Naive thymus-derived CD4-positive, alpha-beta T cell (primary cell): ENCODE results near the gene HSDL1. TPM values are rescaled to one million over a fixed set of nuclear protein-coding genes. Genes with fewer than 3 reads are reported as not detected.

ENCODE experiments used
- ATAC-seq: fragments of 150-1000 bp; cut with Tn5 transposase; 2 replicates; pipeline ENCODE4 v1.10.0; 2021; ENCODE audit warnings: mild to moderate bottlenecking, moderate library complexity
- CTCF ChIA-PET: fragments of 350-600 bp; sonication (Branson Sonifier 250); formaldehyde crosslinking; loops from one replicate; lab custom pipeline; 2021; ENCODE audit warnings: antibody characterized with exemption; lab: Charles Lee
- POLR2A ChIA-PET: fragments of 350-600 bp; sonication (Branson Sonifier 250); formaldehyde crosslinking; loops from one replicate; lab custom pipeline; 2021; ENCODE audit warnings: antibody characterized with exemption, inconsistent platforms; lab: Charles Lee
- DNase-seq, 9 donors: peaks; one replicate each; pipeline versions ENCODE4 v3.0.0 to v3.0.0-alpha.2; 2020 to 2022; ENCODE audit warnings: mixed read lengths in 1 of 9
- H3K27ac ChIP-seq: one replicate; pipeline ENCODE4 v1.7.0; 2013; ENCODE audit warnings: mild to moderate bottlenecking, low read depth, low read length, moderate library complexity
- H3K27me3 ChIP-seq, 2 donors: one replicate each; pipeline ENCODE4 v1.7.0; 2013; ENCODE audit warnings: low read length in 2 of 2, mild to moderate bottlenecking in 2 of 2, moderate library complexity in 2 of 2; ENCODE audit not compliant: control insufficient read depth in 2 of 2, insufficient read depth in 2 of 2
- H3K36me3 ChIP-seq, 3 experiments: 1 replicate in 2 of 3; 2 replicates in 1 of 3; pipeline ENCODE4 v1.7.0; 2013; ENCODE audit warnings: low read length in 3 of 3, mild to moderate bottlenecking in 3 of 3, moderate library complexity in 1 of 3; ENCODE audit not compliant: insufficient read depth in 3 of 3, control insufficient read depth in 2 of 3
- H3K4me1 ChIP-seq, 2 donors: one replicate each; pipeline ENCODE4 v1.7.0; 2013; ENCODE audit warnings: low read length in 2 of 2, mild to moderate bottlenecking in 2 of 2, moderate library complexity in 1 of 2; ENCODE audit not compliant: control insufficient read depth in 2 of 2, insufficient read depth in 2 of 2
- H3K4me3 ChIP-seq: 2 replicates; pipeline ENCODE4 v1.7.0; 2013; ENCODE audit warnings: mild to moderate bottlenecking, low read length
- H3K9me3 ChIP-seq, 3 experiments: 1 replicate in 2 of 3; 2 replicates in 1 of 3; pipeline ENCODE4 v1.7.0; 2013; ENCODE audit warnings: low read length in 3 of 3; ENCODE audit not compliant: control insufficient read depth in 2 of 3
- H3K27ac Mint-ChIP-seq, 9 donors: one replicate each; pipeline ENCODE4 v1.8.0; 2020 to 2022; ENCODE audit warnings: mixed read lengths in 9 of 9, mild to moderate bottlenecking in 8 of 9, moderate library complexity in 5 of 9, inconsistent platforms in 2 of 9
- H3K27me3 Mint-ChIP-seq, 5 donors: one replicate each; pipeline ENCODE4 v1.8.0; 2021 to 2022; ENCODE audit warnings: mixed read lengths in 5 of 5, mild to moderate bottlenecking in 1 of 5
- H3K36me3 Mint-ChIP-seq, 5 donors: one replicate each; pipeline ENCODE4 v1.8.0; 2020 to 2022; ENCODE audit warnings: mixed read lengths in 5 of 5, mild to moderate bottlenecking in 3 of 5, inconsistent platforms in 1 of 5
- H3K4me1 Mint-ChIP-seq, 7 donors: one replicate each; pipeline ENCODE4 v1.8.0; 2020 to 2022; ENCODE audit warnings: mixed read lengths in 7 of 7, mild to moderate bottlenecking in 3 of 7, inconsistent platforms in 1 of 7
- H3K4me3 Mint-ChIP-seq, 10 donors: one replicate each; pipeline ENCODE4 v1.8.0; 2020 to 2022; ENCODE audit warnings: mild to moderate bottlenecking in 10 of 10, mixed read lengths in 10 of 10, moderate library complexity in 6 of 10, inconsistent platforms in 2 of 10
- H3K9me3 Mint-ChIP-seq, 11 donors: one replicate each; pipeline ENCODE4 v1.8.0; 2020 to 2022; ENCODE audit warnings: mixed read lengths in 11 of 11, mild to moderate bottlenecking in 4 of 11, inconsistent platforms in 1 of 11, moderate library complexity in 1 of 11
- intact Hi-C, 2 donors: fragments of 100-400 bp; cut with micrococcal nuclease; formaldehyde crosslinking; loops; one replicate each; pipeline ENCODE4 v1.15.1; 2023
- polyA plus RNA-seq, 2 donors: library from polyadenylated mRNA; unstranded; fragments of 300-500 nt; fragmentation: Illumina TruSeq; gene quantifications; one replicate each; pipeline ENCODE4 v1.2.3, GENCODE V29; 2021
- total RNA-seq, 6 experiments: library from RNA in 5 of 6; stranded (reverse) in 5 of 6; gene quantifications; 1 replicate in 5 of 6; 2 replicates in 1 of 6; pipeline ENCODE4 v1.2.3 and lab custom pipeline; 2021 to 2026

HSDL1 gene
- total and polyA plus RNA-seq, 7 experiments from 2014 or later = 10.1 to 26.6 (median 13.6) TPM

- Histone ChIP-seq H3K36me3 (peaks cover 5 to 71% (median 18%) of the 10 kb centered on the region in 3 experiments), H3K9me3 (no peaks in the 10 kb centered on the region), H3K27me3 (no peaks in the 10 kb centered on the region), H3K4me3 (no peak overlapping the region), H3K27ac (no peak overlapping the region), H3K4me1 (peaks cover 4 to 10% of the 10 kb centered on the region in 2 donors)
- intact Hi-C loops = loop anchor here in 1 of 2 donors (10.0 kb wide), 1 partner anchor 422 kb away; the partner anchor contains the start of gene MEAK7
- Mint-ChIP-seq H3K4me3 (no peak overlapping the region), H3K27ac (peak overlapping the region in 2 of 9 donors; percentile 1 to 65), H3K36me3 (peaks cover 12 to 57% (median 24%) of the 10 kb centered on the region in 5 donors), H3K4me1 (peaks cover 21 to 50% (median 43%) of the 10 kb centered on the region in 7 donors), H3K27me3 (no peaks in the 10 kb centered on the region), H3K9me3 (no peaks in the 10 kb centered on the region)
- DNase-seq (no peak), ATAC-seq (peak; percentile 30)
- CTCF ChIA-PET = interaction anchor here (0.6 to 5.9 kb wide), 4 partner anchors 12 to 104 kb away, joined by 3 to 31 read pairs (median 5); partner anchors contain the start of gene TAF1C
- POLR2A ChIA-PET = interaction anchor here (0.6 to 1.3 kb wide), 2 partner anchors 8 to 33 kb away, joined by 3 to 5 read pairs; no protein-coding TSS in a partner anchor
Observed at GRCh38 chr16:84082835-84083569, 62.0 kb downstream of the HSDL1 start.

- Histone ChIP-seq H3K27ac (no peak overlapping the region), H3K4me3 (no peak overlapping the region), H3K4me1 (peaks cover 0 to 4% of the 10 kb centered on the region in 2 donors), H3K36me3 (peaks cover 5 to 76% (median 18%) of the 10 kb centered on the region in 3 experiments), H3K9me3 (no peaks in the 10 kb centered on the region), H3K27me3 (no peaks in the 10 kb centered on the region)
- no peak for DNase-seq
- intact Hi-C loops = loop anchor here in 1 of 2 donors (10.0 kb wide), 1 partner anchor 423 kb away; the partner anchor contains the start of gene MEAK7
- H3K4me3 Mint-ChIP-seq = no peak overlapping the region
- ChIA-PET POLR2A (no interaction called here), CTCF (interaction anchor here (5.9 kb wide), 1 partner anchor 105 kb away, joined by 31 read pairs; the partner anchor contains the start of gene TAF1C)
- H3K27me3 Mint-ChIP-seq = no peaks in the 10 kb centered on the region
- ATAC-seq = no peak
- H3K9me3 Mint-ChIP-seq = no peaks in the 10 kb centered on the region
- peaks cover 12 to 60% (median 22%) of the 10 kb centered on the region in 5 donors for H3K36me3 Mint-ChIP-seq
- no peak overlapping the region for H3K27ac Mint-ChIP-seq
- peaks cover 17 to 47% (median 34%) of the 10 kb centered on the region in 7 donors for H3K4me1 Mint-ChIP-seq
Observed at GRCh38 chr16:84082110-84082509, 62.9 kb downstream of the HSDL1 start.

DNA sequence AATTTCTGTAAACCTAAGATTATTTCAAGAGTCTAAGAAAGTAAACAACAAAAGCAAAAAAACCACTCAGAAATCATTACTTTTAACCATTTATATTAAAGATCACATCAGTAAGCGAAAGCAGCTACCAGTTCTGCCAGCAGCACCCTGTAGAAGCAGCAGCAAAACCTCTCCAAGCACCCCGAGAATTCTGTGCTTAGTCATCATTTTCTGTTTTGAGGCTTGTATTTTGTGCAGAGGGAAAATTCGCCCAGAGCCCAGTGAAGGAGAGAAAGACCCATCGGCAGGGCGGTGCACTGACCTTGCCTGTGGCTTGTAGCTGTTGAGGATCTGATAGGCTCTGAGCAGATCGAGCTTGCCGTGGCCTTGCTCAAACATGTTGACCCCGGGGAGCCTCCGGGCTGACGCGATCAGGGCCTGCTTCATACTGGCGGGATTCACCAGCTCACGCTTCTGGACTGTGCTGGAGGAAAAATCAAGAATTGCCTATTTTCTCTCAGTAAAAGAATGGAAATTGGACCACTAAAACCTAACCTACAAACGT is 63.5 kb downstream of the HSDL1 start:
- Histone ChIP-seq H3K27ac (no peak overlapping the region), H3K27me3 (no peaks in the 10 kb centered on the region), H3K9me3 (no peaks in the 10 kb centered on the region), H3K4me3 (no peak overlapping the region), H3K4me1 (peaks cover 0 to 4% of the 10 kb centered on the region in 2 donors), H3K36me3 (peaks cover 5 to 75% (median 18%) of the 10 kb centered on the region in 3 experiments)
- no peak for ATAC-seq
- CTCF ChIA-PET = no interaction called here
- DNase-seq = no peak
- intact Hi-C loops = loop anchor here in 1 of 2 donors (10.0 kb wide), 1 partner anchor 423 kb away; the partner anchor contains the start of gene MEAK7
- H3K9me3 Mint-ChIP-seq = no peaks in the 10 kb centered on the region
- POLR2A ChIA-PET = no interaction called here
- peaks cover 12 to 58% (median 22%) of the 10 kb centered on the region in 5 donors for H3K36me3 Mint-ChIP-seq
- H3K4me1 Mint-ChIP-seq = peaks cover 18 to 48% (median 33%) of the 10 kb centered on the region in 7 donors
- no peak overlapping the region for H3K4me3 Mint-ChIP-seq
- no peaks in the 10 kb centered on the region for H3K27me3 Mint-ChIP-seq
- H3K27ac Mint-ChIP-seq = peak overlapping the region in 1 of 9 donors; percentile 44

GRCh38 chr16:84080813-84081212 is 64.2 kb downstream of the HSDL1 start:
- H3K27me3 Mint-ChIP-seq = no peaks in the 10 kb centered on the region
- H3K4me3 ChIP-seq = no peak overlapping the region
- no peak overlapping the region for H3K4me3 Mint-ChIP-seq
- POLR2A ChIA-PET = no interaction called here
- no peak overlapping the region for H3K27ac ChIP-seq
- peaks cover 8 to 73% (median 18%) of the 10 kb centered on the region in 3 experiments for H3K36me3 ChIP-seq
- H3K4me1 ChIP-seq = peaks cover 0 to under 1% of the 10 kb centered on the region in 2 donors
- no peaks in the 10 kb centered on the region for H3K9me3 ChIP-seq
- peak overlapping the region in 2 of 9 donors; percentile 44 to 56 for H3K27ac Mint-ChIP-seq
- H3K9me3 Mint-ChIP-seq = no peaks in the 10 kb centered on the region
- peaks cover 13 to 46% (median 30%) of the 10 kb centered on the region in 7 donors for H3K4me1 Mint-ChIP-seq
- CTCF ChIA-PET = no interaction called here
- H3K36me3 Mint-ChIP-seq = peaks cover 11 to 54% (median 22%) of the 10 kb centered on the region in 5 donors
- DNase-seq = no peak
- no peaks in the 10 kb centered on the region for H3K27me3 ChIP-seq
- ATAC-seq = no peak
- intact Hi-C loops = loop anchor here in 1 of 2 donors (10.0 kb wide), 1 partner anchor 424 kb away; the partner anchor contains the start of gene MEAK7

DNA sequence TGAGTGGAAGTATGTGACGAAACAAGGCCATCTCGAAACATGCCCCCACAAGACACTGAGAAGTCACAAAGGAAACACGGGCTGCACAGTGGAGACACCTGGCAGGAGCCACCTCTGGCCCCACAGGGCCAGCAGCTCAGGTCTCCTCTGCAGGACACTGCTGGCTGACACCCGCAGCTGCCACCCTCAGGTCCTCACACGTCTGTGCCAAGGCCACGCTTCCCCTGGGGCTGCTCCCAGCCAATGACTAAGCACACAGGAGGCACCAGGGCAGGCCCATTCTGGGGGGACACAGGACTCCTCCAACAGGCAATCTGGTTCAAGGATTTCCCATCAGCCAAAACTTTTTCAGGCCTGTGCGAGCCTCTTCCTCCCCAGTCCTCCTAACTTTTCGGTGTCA is 64.6 kb downstream of the HSDL1 start:
- Mint-ChIP-seq H3K4me1 (peaks cover 12 to 45% (median 27%) of the 10 kb centered on the region in 7 donors), H3K4me3 (no peak overlapping the region), H3K36me3 (peaks cover 10 to 58% (median 22%) of the 10 kb centered on the region in 5 donors), H3K9me3 (no peaks in the 10 kb centered on the region), H3K27me3 (no peaks in the 10 kb centered on the region), H3K27ac (peak overlapping the region in 3 of 9 donors; percentile 34 to 52 (median 46))
- no peak for ATAC-seq
- no peaks in the 10 kb centered on the region for H3K9me3 ChIP-seq
- POLR2A ChIA-PET = no interaction called here
- CTCF ChIA-PET = no interaction called here
- H3K27ac ChIP-seq = no peak overlapping the region
- DNase-seq = no peak
- H3K4me3 ChIP-seq = no peak overlapping the region
- H3K4me1 ChIP-seq = no peaks in the 10 kb centered on the region
- peaks cover 8 to 77% (median 18%) of the 10 kb centered on the region in 3 experiments for H3K36me3 ChIP-seq
- intact Hi-C loops = loop anchor here in 1 of 2 donors (10.0 kb wide), 1 partner anchor 424 kb away; the partner anchor contains the start of gene MEAK7
- H3K27me3 ChIP-seq = no peaks in the 10 kb centered on the region

DNA sequence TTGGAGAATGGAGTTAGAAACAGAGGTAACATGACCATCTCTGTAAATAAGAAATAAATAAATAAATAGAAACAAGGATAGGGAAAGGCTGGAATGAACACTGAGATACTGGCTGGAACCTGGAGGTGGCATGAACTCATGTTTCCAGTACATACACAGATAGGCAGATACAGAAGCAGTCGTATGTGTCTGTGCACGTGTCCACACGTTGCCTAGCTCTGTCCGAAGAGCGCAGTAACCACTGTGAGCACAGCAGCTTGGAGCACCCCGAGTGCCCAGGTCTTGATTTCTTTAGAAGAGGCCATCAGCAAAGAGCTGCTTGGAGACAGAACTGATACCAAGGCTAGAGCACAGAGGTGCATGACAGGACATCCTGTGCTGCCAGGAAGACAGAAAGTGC is 65.3 kb downstream of the HSDL1 start:
- Mint-ChIP-seq H3K27me3 (no peaks in the 10 kb centered on the region), H3K4me3 (no peak overlapping the region), H3K27ac (peak overlapping the region in 1 of 9 donors; percentile 34), H3K4me1 (peaks cover 8 to 40% (median 20%) of the 10 kb centered on the region in 7 donors), H3K9me3 (no peaks in the 10 kb centered on the region), H3K36me3 (peaks cover 10 to 63% (median 22%) of the 10 kb centered on the region in 5 donors)
- peaks cover 7 to 85% (median 22%) of the 10 kb centered on the region in 3 experiments for H3K36me3 ChIP-seq
- ATAC-seq (no peak), DNase-seq (no peak)
- no peaks in the 10 kb centered on the region for H3K9me3 ChIP-seq
- no peak overlapping the region for H3K4me3 ChIP-seq
- intact Hi-C loops = loop anchor here in 1 of 2 donors (10.0 kb wide), 1 partner anchor 425 kb away; the partner anchor contains the start of gene MEAK7
- ChIA-PET CTCF (no interaction called here), POLR2A (interaction anchor here (0.6 kb wide), 1 partner anchor 115 kb away, joined by 3 read pairs; no protein-coding TSS in a partner anchor)
- H3K27ac ChIP-seq = no peak overlapping the region
- no peaks in the 10 kb centered on the region for H3K4me1 ChIP-seq
- no peaks in the 10 kb centered on the region for H3K27me3 ChIP-seq
